HG03521 (cell line): ENCODE results near the gene ADK.

Experiments
- ATAC-seq: cut with Tn5 transposase; IDR thresholded peaks from one replicate; pipeline ENCODE4 v1.9.1; 2021; ENCODE audit warnings: mild to moderate bottlenecking, moderate library complexity; ENCODE audit not compliant: unreplicated experiment

Gene ADK

DNA sequence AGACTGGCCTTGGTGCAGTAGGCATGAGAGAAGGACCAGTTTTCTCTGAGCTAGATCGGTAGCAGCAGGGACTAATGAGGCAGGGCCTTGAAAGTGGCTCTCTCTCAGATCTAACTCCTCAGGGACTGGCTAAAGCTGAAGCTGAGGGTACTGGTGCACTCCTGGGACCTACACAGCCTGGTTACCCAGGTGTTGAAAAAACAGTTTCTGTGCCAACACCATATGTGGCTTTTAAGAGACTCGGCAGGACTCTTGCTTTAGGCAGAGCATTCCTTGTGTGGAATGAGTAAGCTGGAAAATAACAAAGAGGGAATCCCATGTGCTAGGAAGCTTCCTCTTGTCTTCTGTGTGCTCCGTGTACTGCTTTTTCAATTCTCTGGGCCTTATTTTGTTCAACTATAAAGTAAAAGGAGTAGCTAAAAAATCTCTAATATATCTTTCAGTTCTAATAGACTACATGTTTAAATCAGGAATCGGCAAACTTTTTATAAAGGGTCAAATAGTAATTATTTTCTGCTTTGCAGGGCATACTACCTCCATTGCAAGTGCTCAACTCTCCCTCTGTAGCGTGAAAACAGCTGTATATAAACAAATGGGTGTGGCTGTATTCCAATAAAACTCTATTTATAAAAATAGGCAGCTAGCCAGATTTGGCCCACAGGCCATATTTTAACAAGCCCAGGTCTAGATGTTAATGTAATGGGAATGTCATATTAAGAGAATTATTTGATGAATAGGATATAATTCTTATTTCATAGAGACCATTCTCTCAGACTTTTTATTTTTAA, 489.3 kb downstream of the ADK start:
- no peak for ATAC-seq

DNA sequence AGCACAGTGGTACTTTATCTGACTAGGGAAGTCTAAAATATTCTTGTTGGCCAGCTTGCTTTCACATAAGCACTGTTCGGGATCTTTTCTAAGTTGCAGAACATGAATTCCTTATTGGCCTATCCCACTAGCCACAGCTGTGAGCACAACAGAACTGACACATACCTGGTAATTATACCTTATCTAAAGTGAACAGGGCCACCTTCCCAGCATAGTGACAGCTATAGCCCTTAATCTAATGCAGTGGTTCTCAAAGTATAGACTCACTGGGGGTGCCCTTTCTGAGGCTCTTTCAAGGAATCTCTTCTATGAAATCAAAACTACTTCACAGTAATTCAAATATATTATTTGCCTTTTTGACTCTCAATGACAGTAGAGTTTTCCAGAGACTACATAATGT, 490.6 kb downstream of the ADK start:
- no peak for ATAC-seq

DNA sequence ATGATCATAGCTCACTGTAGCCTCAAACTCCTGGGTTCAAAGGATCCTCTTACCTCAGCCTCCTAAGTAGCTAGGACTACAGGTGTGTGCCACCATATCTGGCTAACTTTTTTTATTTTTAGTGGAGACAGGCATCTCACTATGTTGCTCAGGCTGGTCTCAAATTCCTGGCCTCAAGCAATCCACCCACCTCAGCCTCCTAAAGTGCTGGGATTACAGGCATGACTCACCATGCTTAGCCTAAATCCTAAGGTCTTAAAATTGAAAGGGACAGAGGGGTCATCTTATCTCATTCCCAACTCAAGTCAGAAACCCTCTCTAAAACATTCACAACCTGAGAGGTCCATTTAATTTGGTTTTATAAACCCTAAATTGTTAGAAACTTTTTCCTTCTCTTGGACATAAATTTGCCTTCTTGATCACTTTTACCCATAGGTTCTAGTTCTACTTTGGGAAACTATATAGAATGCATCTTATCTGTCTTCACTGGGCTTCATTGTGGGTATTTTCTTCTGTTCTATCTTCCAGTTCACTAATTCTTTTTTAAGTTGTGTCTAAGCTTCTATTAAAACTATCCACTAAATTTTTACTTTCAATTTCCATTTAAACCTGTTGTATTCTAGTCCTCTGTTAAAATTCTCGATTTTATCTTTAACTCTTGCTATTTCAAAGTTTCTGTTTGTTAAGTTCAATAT, 492.0 kb downstream of the ADK start:
- ATAC-seq, result no peak

GRCh38 chr10:74643596-74643975, 492.6 kb downstream of the ADK start:
- no peak for ATAC-seq

GRCh38 chr10:74644738-74645137, 493.7 kb downstream of the ADK start:
- ATAC-seq, result no peak

DNA sequence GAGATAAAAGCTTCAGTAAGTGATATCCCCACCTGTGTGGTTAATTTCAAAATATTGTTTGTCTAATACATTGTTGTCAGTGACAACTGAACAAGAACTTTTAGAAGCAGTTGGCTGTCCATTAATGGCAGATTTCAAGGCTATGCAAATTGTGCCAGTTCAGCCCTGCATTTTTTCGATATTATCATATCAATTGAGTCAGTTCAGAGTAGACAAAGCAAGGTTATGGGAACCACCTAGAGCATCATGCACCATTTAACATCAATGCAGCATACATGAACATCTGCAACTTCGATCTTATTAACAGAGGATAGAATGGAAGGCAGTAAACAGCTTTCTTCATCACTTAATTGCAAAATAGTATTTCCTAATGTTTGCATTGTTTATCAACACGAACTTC, 494.7 kb downstream of the ADK start:
- no peak for ATAC-seq

GRCh38 chr10:74650613-74651012, 499.6 kb downstream of the ADK start:
- no peak for ATAC-seq

GRCh38 chr10:74651565-74651964, 500.5 kb downstream of the ADK start:
- ATAC-seq, result no peak

DNA sequence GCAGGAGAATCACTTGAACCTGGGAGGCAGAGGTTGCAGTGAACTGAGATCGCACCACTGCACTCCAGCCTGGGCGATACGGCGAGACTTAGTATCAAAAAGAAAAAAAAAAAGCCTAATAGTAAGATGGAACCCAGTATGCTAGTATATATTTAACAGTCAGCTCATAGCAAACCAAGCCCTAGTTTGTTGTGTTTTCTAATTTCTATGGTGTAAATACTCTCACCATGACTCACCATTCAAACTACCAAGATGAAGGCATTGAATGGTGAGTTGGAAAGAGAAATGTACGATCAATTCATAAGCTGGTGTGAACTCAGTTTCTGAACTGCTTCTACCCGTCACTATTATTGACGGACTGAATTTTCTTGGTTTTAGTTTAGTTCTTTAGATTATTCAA, 501.6 kb downstream of the ADK start:
- no peak for ATAC-seq

DNA sequence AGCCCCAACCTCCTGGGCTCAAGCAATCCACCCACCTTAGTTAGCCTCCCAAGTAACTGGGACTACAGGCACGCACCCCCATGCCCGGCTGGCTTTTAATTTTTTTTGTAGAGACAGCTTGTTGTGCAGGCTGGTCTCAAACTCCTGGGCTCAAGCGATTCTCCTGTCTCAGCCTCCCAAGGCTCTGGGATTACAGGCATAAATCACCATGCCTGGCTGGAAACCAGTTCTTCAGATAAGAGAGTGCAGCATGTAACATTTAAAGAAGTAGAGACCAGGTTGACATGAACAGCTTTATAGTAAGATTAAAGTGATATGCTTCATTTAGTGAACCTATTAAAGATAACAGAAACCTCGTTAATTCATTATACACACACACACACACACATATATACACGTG, 507.5 kb downstream of the ADK start:
- no peak for ATAC-seq

DNA sequence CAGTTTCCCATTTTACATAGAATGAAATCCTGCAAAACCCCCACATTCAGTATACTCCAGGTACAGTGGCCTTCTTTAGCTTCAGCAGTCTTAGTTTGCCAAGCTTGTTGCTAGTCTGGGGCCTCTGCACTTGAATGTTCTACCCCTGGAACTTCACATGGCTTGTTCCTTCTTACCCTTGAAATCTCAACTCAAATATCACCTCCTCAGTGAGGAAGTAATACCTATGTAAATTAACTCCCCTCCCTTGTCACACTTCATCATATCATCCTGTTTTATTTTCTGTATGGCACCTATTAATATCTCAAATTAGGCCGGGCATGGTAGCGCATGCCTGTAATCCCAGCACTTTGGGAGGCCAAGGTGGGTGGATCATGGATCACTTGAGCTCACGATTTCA, 511.6 kb downstream of the ADK start:
- ATAC-seq, result no peak

GRCh38 chr10:74669210-74669609, 518.2 kb downstream of the ADK start:
- no peak for ATAC-seq

DNA sequence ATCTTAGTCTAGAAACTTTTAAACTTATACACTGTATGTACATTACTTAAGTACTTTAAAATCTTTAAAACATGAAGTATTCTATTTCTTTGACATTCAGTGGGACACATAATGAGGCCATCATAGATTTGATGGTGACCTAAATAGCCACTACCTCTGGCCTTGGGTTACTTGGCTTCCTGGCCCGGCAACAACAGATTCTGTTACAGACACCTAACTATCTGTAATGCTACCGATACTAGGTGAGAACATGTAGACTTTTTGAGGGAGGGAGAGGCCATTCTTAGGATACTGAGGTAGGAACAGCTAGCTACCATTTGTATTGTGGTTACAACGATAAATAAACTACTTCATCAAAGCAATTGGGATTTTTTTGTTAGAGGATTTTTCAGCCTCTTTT, 520.7 kb downstream of the ADK start:
- no peak for ATAC-seq

DNA sequence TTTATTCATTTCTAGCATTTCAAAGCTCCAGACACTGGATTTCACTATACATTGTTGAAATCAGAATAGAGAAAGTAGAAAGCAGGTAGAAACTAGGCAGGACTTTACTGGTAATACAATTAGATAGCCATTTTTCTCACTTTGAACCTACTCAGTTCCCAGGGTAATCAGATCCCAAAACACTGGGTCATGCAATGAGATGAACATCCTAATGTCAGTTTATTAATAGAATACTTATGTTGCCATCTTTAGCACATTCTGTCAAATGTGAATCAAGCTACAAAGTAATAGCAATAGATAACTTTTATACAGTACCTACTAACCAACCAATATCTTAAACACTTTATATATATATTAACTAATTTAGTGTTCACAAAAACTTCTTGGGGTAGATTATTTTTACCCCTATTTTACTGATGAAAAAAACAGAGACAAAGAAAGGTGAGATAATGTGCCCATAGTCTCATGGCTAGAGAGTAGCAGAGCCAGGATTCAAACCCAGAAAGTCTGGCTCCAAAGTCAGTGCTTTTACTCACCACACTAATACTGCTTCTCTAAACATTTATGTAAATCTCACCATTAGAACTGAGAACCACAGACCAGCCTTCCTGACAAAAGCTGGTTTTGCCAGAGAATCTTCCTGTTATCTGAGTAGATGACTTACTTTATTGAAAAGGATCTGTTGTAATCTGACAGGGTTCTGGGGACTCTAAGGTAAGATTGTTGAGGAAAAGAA, 521.6 kb downstream of the ADK start:
- no peak for ATAC-seq

GRCh38 chr10:74674927-74675326, 523.9 kb downstream of the ADK start:
- no peak for ATAC-seq

DNA sequence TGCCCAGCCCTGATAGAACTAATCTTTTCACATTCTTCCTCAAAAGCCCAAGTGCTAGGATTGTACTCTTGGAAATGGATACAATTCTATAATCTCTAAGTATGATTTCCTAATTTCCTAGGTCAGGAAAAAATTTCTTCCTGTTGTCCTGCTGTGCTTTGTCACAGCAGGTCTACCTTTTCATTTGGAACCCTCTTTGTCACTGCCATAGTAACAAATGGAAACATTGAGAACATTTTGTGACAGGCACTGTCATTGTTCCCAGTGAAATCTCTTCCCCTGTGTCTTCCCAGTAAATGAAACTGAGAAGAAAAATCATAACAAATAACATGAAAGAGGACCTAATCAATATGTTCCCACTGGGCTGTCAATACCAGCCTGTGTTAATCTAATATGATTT, 524.5 kb downstream of the ADK start:
- no peak for ATAC-seq

GRCh38 chr10:74677951-74678350, 526.9 kb downstream of the ADK start:
- ATAC-seq, result peak; percentile 77

- ATAC-seq, result no peak
These were observed 531.1 kb downstream of the ADK start for GRCh38 chr10:74681917-74682627.

DNA sequence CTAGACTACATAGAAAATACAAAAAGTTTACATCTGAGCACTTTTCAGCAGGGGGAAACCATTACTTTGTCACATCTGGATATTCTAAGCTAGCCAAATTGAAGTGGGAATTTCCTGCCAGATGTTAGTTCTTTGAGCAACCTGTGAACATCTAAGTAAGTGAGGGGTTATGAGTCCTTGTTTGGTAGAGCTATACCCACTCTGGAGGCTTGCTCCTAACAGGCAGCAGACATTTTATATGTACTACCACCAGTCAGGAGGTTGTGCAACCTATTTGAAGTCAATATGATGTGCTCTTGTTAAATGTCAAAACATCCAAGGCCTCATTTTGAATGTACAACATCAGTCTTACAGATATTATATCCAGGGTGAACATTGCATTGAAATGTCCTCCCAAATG, 532.0 kb downstream of the ADK start:
- ATAC-seq, result no peak

DNA sequence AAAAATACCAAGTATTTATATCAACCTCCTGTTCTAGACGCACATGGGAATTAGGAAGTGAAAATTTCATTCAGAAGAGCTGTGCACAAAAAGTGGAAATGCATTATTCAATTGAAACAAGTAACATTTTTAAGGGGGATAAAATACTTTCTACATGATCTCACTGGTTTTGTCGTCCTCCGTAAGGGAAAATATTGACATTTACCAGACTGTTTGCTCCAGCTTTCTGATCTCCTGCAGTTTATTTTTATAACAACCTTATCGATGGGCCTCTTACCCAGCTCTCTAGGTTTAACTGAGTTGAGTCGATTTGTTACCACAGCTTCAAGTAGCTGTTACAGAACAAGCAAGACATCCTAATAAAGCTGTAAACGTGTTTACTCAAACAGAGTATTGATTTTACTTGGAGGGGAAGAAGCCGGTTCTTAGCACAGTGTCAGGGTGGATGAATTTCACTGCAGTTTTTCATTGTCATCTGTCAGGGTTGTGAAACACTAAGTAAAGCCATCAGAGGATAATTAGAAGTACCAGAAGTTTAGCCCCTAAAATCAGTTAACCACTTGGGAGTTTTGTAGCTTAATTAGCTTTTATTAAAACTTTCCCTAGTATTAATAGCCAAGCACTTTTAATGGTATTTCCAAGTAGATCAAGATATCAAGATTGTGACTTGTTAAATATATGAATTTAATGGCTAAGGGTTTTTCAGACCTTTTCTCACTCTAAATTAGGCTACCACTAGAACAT, 532.8 kb downstream of the ADK start:
- no peak for ATAC-seq

DNA sequence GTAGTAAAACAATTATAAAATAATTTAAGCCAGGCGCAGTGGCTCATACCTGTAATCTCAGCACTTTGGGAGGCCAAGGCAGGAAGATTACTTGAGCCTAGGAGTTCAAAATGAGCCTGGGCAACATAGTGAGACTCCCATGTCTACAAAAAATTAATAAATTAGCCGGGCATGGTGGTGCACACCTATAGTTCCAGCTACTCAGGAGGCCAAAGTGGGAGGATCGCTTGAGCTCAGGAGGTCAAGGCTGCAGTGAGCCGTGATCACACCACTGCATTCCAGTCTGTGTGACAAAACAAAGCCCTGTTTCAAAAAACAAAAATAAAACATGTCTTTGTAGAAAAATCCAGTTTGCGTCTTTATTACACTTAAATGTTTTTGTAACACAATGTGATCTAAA, 533.4 kb downstream of the ADK start:
- ATAC-seq, result no peak
